Measurements from ENCODE around the gene CAB39.

The CAB39 gene

DNA sequence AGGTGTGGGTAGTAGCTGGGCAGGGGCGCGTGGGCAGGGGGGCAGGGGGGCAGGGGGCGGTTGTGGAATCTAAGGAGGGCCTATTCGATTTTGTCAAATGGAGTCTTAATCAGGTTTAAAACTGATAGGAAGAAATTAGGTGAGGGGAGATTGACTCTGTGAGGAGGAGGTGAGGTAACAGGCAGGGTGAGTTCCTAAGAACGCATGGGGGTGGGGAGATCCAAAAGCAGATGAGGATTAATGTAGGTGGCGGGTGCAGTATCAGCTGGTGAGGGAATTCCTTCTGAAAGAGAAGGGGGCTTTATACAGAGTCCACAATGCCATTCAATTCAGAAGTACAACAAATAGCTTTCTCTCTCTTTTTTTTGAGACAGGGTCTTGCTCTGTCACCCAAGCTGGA is 72.7 kb downstream of the CAB39 start:
- no peak for DNase-seq (ENCODE audit: low read depth)

DNA sequence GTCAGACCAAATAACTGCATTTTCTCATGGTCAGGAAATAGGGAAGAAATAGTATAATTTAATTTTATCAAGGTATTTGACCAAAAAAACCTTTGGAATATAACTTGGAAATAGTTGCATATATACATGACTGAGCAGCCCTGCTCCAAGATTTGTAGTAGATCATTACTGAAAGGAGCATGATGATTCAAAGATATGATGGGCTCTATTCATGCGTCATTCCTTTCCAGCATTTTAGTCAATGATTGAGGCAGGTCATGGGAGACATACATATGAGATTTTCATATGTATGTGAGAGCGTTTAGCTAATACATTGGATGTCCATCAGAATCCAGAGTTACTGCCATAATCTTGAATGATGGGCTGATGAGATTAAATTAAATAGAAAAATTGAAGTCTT is 74.5 kb downstream of the CAB39 start:
- no peak for DNase-seq (ENCODE audit: low read depth)

- DNase-seq (ENCODE audit: low read depth) = no peak
These were observed 76.0 kb downstream of the CAB39 start for GRCh38 chr2:230788554-230789175.

DNA sequence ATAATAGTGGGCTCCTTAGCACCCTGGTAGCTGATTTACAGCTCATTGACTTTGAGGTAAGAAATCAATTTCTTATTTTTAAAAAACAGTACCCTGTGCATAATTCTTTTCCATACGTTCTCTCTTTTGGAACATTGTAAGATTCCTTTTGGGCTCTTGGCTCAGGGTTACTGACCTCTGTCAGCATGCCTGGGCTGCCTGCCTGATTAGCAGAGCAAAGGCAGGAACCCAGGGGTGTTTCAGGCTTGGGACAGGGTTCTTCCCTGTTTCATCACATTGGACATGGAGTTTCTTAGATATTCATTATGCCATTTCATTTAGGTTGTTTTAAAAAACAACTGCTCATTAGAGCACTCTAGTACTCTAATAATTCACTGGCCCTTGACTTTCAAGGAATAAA is 78.3 kb downstream of the CAB39 start:
- no peak for DNase-seq (ENCODE audit: low read depth)

- peak; percentile 99 for DNase-seq (ENCODE audit: low read depth)
These were observed 81.1 kb downstream of the CAB39 start for GRCh38 chr2:230793572-230794359.

- DNase-seq (ENCODE audit: low read depth) = no peak
These were observed 81.9 kb downstream of the CAB39 start for GRCh38 chr2:230794497-230794896.

GRCh38 chr2:230795856-230796255 is 83.2 kb downstream of the CAB39 start:
- no peak for DNase-seq (ENCODE audit: low read depth)

DNA sequence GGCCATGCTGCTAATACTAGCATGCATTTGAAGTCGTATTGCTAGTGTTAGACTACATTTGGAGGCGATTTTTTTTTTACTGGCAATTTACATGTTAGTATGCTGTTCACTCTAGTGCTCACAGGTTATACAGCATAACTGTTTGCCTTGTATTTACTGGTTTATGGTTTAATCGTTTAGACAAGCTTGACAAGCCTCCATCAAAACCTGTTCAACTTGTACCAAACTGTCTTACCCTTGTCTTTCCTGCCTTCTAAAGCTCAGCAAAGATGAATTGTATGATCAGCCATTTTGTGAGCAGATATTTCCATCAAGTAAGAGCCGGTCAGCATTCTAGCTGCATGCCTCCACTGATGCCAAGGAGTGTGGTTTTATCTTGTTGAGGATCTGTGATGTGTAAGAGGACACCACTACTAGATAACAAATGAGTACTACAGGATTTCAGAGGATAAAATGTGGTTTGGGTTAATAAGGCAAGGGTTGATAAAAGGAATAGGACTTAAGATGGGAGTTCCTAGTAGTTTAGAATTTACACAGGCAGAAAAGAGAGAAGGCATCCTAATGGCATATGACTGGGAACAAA is 83.7 kb downstream of the CAB39 start:
- no peak for DNase-seq (ENCODE audit: low read depth)

GRCh38 chr2:230797515-230798495 is 85.2 kb downstream of the CAB39 start:
- no peak for DNase-seq (ENCODE audit: low read depth)

GRCh38 chr2:230798769-230799399 is 86.2 kb downstream of the CAB39 start:
- no peak for DNase-seq (ENCODE audit: low read depth)

- DNase-seq (ENCODE audit: low read depth) = no peak
These were observed 92.8 kb downstream of the CAB39 start for GRCh38 chr2:230805353-230806017.

DNA sequence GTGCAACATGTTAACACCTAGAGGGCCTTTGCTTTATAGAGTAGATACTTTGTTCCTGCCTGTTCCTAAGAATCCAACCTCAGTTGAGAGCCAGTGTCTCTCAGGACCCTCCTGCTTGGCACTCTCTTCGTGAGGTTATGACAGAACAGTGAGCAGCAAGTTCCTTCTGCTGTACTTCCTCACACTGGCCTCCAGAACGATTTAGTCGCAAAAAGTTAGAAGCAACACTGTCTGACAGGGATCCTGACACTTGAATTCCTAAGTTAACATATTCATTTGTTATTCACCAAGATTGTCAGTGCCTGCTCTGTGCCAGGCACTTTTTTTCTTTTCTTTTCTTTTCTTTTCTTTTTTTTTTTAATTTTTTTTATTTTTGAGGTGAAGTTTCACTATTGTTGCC is 95.1 kb downstream of the CAB39 start:
- DNase-seq (ENCODE audit: low read depth) = no peak

DNA sequence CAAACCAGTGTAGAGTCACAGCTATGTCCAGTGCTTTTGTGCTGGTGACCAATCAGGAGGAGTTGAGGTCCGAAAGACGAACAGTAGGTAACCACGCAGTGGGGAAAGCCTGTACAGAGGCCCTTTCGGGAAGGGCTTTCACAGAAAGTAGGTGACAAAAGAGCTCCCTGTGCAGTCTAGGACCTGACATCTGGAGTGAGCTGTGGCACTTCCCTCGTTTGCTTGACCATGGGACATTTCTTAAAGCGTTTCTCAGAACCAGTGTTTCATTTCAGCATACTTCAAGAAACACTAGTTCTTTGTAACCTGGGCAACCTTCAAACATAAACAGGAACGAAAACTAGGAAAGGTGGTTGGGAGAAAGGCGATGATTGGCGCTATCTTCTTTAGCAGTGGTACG is 96.4 kb downstream of the CAB39 start:
- DNase-seq (ENCODE audit: low read depth) = no peak

DNA sequence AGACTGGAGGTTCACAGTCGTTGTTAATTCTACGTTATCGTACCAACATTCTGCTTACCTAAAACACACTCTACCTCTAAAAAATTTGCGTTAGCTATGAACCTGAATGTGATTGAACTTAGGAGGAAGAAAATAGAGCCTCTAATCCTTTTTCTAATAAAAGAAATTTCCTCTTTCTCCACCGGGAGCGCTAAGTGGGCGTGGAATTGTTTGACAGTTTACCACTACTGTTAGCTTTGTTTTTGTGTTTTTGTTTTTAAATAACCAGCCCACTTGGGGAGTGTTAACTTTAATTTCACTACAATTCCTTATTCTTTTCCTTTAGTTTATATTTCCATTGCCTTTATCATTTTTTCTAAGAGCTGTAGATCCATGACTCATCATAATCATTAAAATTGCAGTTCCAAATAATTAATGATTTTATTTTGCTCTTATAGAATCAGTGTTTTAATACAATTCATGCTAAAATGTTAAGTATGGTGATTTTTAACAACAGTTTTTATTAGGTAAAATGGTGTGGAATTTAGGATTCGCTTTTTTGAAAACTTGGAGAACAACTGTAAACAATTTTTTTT is 97.1 kb downstream of the CAB39 start:
- no peak for DNase-seq (ENCODE audit: low read depth)

GRCh38 chr2:230811508-230811907 is 98.9 kb downstream of the CAB39 start:
- DNase-seq (ENCODE audit: low read depth) = peak; percentile 19

GRCh38 chr2:230812033-230812432 is 99.4 kb downstream of the CAB39 start:
- DNase-seq (ENCODE audit: low read depth) = no peak

DNA sequence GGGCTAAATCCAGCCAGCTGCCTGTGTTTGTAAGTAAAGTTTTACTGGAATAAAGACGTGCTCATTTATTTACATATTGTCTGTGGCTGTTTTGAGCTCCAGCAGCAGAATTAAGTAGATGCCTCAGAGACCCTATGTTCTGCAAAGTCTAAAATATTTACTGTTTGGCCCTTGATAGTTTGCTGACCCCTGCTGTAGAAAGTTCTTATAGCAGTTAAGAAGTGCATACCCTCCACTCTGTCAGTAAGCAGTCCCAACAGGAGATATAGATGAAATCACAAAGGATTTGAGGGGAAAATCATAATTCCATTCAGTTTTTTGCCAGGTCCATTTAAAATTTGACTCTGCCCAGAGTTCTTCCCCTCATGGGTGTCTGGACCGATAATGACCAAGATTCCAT is 102.0 kb downstream of the CAB39 start:
- no peak for DNase-seq (ENCODE audit: low read depth)

DNA sequence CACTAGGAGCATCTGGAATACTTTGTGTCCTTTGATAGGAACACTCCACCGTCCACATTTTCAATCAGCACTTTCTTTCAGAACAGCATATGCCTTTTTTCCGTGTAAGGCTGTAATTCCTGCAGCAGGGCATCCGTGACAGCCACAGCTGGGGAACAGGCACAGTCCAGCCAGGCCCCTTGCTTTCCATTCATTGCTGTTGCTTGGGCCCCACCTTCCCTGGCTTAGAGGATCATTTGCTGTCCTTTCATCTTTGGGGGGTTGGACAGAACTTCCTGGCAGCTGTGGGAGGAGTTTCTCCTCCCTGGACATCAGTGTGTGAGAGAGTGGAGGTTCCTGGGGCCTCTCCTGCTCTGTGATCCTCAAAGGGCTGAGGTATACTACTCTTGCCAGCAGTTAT is 102.4 kb downstream of the CAB39 start:
- DNase-seq (ENCODE audit: low read depth) = no peak

DNA sequence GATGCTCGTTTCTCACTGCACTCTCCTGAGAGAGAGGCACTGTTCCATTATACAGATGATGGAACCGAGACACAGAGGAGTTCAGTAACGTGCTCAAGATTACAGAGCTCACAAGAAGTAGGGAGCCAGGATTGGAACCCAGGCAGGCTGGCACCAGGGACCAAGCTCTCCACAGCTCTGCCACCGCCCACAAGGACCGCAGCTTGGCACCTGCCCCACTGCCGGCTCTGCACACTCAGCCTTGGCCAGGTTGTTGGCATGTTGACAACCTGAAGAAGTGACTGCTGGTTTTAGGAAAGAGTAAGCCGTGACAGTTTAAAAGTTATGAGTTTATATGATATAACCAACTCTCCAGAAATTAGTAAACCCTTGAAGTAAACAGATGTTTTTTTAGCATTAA is 104.1 kb downstream of the CAB39 start:
- DNase-seq (ENCODE audit: low read depth) = no peak

DNA sequence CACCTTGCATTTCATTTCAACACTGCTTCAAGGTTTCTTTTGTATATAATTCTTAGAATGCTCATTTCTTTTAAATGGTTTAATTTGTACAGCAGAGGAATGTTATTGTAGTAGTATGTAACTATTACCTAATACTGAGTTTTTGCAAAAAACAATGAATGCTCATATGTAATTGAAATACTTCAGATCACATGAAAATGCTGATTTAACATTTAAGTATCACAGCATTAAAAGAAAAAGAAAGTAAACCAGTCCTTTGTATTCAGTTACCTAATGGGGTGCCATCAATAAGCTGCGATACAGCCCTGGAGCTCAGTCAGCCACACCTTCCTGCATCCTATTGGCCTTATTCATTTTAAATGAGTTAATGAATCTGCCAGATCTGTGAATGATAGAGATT is 106.8 kb downstream of the CAB39 start:
- DNase-seq (ENCODE audit: low read depth) = no peak

Measured in non-pigmented ciliary epithelial cell (primary cell).